ENCODE data around the gene USP22. TPM values are rescaled to one million over a fixed set of nuclear protein-coding genes. Genes with fewer than 3 reads are reported as not detected.
A peak's percentile ranks its signal among the peaks of the same experiment; 100 is the strongest.

The USP22 gene
- polyA plus RNA-seq, 1 donor = 185 TPM

GRCh38 chr17:21046216-21046615 is 3.4 kb upstream of the USP22 start:
- no peak for DNase-seq

- DNase-seq = no peak
These were observed 2.2 kb upstream of the USP22 start for GRCh38 chr17:21044971-21045370.

GRCh38 chr17:21043296-21044232 is 753 bp upstream of the USP22 start:
- DNase-seq = peak; percentile 99

DNA sequence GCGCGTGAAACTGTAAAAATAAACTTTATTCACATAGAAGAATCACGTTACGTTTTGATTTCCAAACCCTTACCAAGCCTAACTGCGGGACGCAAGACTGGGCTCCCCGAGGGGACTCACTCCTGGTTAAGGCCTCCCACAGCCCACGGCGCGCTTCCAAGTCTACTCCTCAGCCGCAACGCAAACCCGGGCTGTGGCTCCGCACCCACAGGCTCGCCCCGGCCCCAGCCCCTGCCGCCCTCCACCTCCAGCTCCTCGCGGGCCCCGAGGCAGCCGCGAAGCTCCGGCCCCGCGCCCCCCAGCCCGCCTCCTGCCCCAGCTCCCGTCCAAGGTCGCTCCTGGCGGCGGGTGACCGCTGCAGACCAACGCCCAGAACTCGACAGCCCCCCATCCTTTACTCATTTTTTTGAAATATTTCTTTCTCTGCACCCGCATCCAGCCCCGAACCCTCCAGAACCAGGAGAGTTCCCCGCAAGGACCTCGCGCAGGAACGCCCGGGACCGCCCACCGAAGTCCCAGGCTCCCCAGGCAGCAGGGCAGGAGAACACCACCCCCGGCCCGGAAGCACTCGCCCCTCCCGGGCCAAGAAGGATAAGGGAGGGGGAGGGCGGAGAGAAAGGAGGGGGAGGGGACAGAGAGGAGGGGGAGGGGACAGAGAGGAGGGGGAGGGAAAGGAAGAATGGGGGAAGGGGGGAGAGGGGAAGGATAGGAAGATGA is 912 bp downstream of the USP22 start:
- DNase-seq = peak; percentile 89

DNA sequence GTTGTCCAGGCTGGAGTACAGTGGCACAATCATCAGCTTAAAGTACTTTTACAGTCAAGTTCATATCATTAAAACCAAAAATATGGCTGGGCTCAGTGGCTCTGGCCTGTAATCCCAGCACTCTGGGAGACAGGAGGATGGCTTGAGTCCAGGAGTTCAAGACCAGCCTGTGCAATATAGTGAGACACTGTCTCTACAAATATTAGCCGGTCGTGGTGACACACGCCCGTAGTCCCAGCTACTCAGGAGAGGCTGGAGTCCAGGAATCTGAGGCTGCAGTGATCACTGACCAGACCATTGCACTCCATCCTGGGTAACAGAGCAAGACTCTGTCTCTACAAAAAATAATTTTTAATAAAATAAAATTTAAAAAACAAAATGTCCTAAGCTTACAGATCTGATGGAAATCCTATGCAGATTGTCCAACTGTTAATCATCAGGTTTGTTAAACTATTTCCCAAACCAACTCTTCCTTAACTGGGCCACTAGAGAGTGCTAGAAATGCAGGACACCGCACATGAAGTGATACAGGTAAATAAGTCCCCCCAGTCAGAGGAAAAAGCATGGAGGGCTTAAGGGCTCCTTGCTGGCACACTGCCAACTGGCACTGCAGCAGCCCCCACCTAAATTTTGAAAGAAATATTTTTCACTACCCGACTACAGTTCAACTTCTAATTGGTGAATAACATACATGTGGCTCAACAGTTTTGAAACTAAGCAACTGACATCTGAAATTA is 2.8 kb downstream of the USP22 start:
- DNase-seq = peak; percentile 40

DNA sequence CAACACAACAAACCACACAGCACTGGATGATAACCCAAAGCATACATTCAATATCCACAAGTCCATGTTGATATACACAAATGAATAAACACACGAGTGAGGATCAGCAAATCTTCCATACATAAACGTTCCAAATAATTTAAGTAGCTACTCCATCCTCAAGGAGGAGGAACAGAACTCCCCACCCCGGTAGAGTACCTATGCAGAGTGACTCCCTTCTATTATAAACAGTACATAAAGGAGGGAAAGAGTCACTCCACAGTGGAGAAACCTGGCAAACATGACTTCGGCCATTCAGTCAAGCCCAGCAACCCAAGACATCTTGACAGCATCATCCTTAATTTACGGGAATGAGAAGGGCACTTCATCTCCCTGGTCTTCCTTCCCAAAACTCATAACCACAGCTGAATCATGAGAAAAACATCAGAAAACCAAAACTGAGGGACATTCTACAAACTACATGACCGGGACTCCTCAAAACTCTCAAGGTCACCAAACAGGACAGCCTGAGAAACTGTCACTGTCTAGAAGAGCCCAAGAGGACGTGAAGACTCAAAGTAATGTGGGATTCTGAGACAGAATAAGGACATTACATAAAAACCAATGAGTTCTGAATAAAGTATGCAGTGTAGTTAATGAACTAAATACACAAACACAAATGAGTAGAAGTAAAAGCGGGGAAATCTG is 5.6 kb downstream of the USP22 start:
- DNase-seq = no peak

- DNase-seq = no peak
These were observed 6.4 kb downstream of the USP22 start for GRCh38 chr17:21036361-21036881.

DNA sequence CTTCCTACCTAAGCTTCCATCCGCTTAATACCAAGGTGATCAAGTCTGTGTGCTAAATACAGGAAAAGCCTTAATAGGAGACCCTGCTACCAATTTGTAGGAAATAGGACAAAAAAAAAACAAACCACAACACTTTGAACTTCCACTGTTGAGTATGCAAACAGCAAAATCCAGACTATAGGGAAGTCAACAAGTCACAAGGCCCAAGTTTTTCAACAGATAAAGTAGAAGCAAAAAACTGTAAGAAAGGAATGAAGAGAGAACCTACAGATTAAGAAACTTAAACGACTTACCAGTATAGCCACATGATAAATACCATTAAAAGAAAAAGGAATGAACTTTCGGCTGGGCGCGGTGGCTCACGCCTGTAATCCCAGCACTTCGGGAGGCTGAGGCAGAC is 7.4 kb downstream of the USP22 start:
- DNase-seq = no peak

DNA sequence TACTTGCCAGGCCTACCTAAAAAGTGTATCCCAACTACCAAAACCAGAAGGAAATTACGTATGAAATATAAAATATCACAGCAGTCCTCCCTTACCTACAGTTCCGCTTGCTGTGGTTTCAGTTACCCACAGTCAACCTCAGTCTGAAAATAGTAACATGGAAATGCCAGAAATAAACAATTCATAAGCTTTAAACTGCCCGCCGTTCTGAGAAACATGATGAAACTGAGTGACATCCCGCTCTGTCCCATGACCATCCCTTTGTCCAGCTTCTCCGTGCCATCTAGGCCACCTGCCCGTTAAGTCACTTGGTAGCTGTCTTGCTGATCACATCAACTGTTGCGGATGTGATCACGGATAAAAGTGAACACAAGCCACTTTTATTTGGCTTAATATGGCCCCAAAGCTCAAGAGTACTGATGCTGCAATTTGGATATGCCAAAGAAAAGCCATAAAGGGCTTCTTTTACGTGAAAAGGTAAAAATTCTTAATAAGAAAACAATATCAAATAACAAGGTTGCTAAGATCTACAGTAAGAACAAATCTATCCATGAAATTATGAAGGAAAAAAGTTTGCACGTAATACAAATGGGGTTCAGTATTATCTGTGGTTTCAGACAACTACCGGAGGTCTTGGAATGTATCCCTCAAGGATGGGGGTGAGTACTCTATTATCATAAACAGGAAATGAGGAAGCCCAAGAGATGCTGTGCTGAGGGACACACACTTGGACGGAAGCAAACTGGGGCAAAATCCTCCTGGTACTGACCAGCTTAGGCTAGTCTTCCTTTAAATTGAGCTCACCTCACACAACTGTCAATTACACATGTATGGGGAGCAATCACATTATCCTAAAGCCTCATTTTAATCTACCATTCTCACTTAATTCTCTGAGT is 8.2 kb downstream of the USP22 start:
- no peak for DNase-seq

GRCh38 chr17:21033350-21033749 is 9.5 kb downstream of the USP22 start:
- DNase-seq = no peak

GRCh38 chr17:21031756-21032396 is 10.9 kb downstream of the USP22 start:
- DNase-seq = no peak

GRCh38 chr17:21030375-21030774 is 12.4 kb downstream of the USP22 start:
- DNase-seq = no peak

DNA sequence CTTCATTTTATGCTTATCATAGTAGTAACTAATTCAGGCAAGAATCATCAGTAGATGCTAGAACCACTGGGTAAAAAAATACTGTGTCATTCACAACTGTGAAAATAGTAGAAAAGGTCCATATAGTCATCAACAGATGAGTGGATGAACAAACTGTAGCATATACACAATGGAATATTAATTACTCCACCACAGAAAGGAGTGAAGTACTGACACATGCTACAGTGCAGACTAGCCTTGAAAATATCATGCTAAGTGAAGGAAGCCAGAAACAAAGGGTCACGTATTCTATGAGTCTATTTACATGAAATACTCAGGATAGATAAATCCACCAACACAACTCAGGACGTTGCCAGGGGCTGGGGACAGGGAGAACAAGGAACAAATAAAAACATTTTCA is 13.3 kb downstream of the USP22 start:
- no peak for DNase-seq

GRCh38 chr17:21029036-21029435 is 13.8 kb downstream of the USP22 start:
- no peak for DNase-seq

DNA sequence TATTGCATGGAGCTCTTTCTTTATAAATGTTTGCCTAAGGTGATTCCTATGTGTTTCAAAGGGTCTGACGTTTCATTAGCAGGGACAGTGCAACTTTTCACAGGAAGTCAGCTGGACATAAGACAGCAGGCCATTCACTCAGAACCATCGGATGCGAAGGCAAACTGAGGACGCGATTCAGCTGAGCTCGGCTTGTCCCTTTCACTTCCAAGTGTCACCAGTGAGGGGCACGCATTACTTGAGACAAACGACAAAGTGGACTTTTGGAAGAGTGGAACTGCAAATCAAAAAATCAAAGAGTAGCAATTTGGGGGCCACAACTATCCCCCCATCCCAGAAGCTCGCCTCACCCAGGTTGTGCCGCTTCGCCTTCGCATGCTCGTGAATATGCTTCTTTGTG is 14.6 kb downstream of the USP22 start:
- no peak for DNase-seq

DNA sequence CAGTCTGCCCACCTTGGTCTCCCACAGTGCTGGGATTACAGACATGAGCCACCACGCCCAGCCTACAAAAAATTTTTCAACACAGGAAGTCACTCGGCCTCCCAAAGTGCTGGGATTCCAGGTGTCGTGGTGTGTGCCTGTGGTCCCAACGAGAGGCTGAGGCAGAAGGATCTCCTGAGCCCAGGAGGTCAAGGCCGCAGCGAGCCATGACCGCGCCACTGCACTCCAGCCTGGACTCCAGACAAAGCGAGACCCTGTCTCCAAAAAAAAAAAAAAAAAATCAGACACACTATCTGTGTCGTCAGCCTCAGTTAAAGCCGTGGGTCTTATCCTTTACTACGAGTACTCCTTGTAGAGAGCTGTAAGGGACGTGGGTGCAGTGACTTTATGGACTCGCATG is 15.8 kb downstream of the USP22 start:
- no peak for DNase-seq

- DNase-seq = no peak
These were observed 17.4 kb downstream of the USP22 start for GRCh38 chr17:21025451-21025850.

DNA sequence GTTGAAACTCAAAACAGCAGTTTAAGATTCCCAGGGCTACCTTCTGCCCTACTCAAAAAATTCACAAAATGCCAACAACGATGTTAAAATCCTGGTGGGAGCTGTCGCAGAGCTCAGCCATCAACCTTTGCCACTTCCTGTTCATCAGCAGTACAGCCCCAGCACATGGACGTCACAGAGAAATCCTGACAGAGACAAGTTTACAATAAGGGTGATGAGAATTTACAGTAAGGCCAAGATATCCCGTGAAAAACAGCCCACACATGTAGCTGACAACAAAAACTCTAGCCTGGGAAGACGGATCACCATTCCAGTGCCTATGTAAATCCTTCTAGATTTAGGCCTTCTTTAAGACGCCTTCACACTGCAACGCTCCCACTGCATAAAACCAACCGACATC is 18.8 kb downstream of the USP22 start:
- DNase-seq = no peak

GRCh38 chr17:21021208-21021803 is 21.5 kb downstream of the USP22 start:
- DNase-seq = no peak

GRCh38 chr17:21020622-21021021 is 22.2 kb downstream of the USP22 start:
- no peak for DNase-seq

All from hindlimb muscle (tissue), 1 donor.